Measurements from ENCODE around the gene TIPIN. TPM values are rescaled to one million over a fixed set of nuclear protein-coding genes. Genes with fewer than 3 reads are reported as not detected.

Gene TIPIN
- total RNA-seq, 1 experiment from 2014 or later: 22.2 TPM

DNA sequence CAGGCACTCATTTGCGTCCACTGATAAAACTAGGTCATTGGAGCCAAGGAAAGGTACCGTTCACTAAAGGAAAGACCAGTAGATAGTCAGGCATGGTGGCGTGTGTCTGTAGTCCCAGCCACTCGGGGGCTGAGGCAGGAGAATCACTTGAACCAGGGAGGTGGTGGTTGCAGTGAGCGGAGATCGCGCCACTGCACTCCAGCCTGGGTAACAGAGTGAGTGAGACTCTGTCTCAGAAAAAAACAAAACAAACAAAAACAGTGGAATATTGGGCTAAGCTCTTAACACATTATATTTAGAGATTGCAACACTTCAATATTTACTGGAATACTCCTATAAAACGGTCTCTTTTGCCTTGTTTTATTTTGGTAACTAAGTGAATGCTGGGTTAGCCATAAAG is 47.6 kb upstream of the TIPIN start:
- peaks cover 90% of the 10 kb centered on the region for H3K4me1 Mint-ChIP-seq
- peaks cover 7% of the 10 kb centered on the region for H3K36me3 Mint-ChIP-seq
- H3K4me3 Mint-ChIP-seq: peak overlapping the region; percentile 55
- peak overlapping the region; percentile 100 for H3K27ac Mint-ChIP-seq
- ChIA-PET CTCF (interaction anchor here (0.6 to 6.4 kb wide), 15 partner anchors 9 to 359 kb away, joined by 3 to 50 read pairs (median 4); partner anchors contain the start of genes MAP2K1 and SNAPC5), POLR2A (interaction anchor here (1.1 kb wide), 1 partner anchor 94 kb away, joined by 6 read pairs; the partner anchor contains the start of gene SNAPC5)
- H3K27me3 Mint-ChIP-seq (ENCODE audit: low read depth): no peaks in the 10 kb centered on the region
- no peaks in the 10 kb centered on the region; the same call in 1 of the 2 replicates for H3K9me3 Mint-ChIP-seq
- ATAC-seq (peak; percentile 11; the same call in 1 of the 2 replicates), DNase-seq (ENCODE audit: low spot score) (peak; percentile 21)
- TF ChIP-seq, protein P1, sequence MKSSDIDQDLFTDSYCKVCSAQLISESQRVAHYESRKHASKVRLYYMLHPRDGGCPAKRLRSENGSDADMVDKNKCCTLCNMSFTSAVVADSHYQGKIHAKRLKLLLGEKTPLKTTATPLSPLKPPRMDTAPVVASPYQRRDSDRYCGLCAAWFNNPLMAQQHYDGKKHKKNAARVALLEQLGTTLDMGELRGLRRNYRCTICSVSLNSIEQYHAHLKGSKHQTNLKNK (CRISPR knock-in tag; IDR thresholded peaks at IDR 0.05): no peak
- TF ChIP-seq, protein P2, sequence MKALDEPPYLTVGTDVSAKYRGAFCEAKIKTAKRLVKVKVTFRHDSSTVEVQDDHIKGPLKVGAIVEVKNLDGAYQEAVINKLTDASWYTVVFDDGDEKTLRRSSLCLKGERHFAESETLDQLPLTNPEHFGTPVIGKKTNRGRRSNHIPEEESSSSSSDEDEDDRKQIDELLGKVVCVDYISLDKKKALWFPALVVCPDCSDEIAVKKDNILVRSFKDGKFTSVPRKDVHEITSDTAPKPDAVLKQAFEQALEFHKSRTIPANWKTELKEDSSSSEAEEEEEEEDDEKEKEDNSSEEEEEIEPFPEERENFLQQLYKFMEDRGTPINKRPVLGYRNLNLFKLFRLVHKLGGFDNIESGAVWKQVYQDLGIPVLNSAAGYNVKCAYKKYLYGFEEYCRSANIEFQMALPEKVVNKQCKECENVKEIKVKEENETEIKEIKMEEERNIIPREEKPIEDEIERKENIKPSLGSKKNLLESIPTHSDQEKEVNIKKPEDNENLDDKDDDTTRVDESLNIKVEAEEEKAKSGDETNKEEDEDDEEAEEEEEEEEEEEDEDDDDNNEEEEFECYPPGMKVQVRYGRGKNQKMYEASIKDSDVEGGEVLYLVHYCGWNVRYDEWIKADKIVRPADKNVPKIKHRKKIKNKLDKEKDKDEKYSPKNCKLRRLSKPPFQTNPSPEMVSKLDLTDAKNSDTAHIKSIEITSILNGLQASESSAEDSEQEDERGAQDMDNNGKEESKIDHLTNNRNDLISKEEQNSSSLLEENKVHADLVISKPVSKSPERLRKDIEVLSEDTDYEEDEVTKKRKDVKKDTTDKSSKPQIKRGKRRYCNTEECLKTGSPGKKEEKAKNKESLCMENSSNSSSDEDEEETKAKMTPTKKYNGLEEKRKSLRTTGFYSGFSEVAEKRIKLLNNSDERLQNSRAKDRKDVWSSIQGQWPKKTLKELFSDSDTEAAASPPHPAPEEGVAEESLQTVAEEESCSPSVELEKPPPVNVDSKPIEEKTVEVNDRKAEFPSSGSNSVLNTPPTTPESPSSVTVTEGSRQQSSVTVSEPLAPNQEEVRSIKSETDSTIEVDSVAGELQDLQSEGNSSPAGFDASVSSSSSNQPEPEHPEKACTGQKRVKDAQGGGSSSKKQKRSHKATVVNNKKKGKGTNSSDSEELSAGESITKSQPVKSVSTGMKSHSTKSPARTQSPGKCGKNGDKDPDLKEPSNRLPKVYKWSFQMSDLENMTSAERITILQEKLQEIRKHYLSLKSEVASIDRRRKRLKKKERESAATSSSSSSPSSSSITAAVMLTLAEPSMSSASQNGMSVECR (CRISPR knock-in tag; IDR thresholded peaks at IDR 0.05; ENCODE audit: borderline replicate concordance): no peak
- no peak for TF ChIP-seq ZNF232 (CRISPR knock-in tag; IDR thresholded peaks at IDR 0.05)
- TF ChIP-seq JAZF1 (CRISPR knock-in tag; IDR thresholded peaks at IDR 0.05): no peak
- TF ChIP-seq ZBTB21 (CRISPR knock-in tag; IDR thresholded peaks at IDR 0.05; ENCODE audit: borderline replicate concordance): no peak
- TF ChIP-seq, protein P3, sequence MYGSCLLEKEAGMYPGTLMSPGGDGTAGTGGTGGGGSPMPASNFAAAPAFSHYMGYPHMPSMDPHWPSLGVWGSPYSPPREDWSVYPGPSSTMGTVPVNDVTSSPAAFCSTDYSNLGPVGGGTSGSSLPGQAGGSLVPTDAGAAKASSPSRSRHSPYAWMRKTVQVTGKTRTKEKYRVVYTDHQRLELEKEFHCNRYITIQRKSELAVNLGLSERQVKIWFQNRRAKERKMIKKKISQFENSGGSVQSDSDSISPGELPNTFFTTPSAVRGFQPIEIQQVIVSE (CRISPR knock-in tag; IDR thresholded peaks at IDR 0.05; ENCODE audit: borderline replicate concordance): no peak
- no peak for TF ChIP-seq NR3C1 (CRISPR knock-in tag; conservative IDR thresholded peaks at IDR 0.05; ENCODE audit: low read depth)

DNA sequence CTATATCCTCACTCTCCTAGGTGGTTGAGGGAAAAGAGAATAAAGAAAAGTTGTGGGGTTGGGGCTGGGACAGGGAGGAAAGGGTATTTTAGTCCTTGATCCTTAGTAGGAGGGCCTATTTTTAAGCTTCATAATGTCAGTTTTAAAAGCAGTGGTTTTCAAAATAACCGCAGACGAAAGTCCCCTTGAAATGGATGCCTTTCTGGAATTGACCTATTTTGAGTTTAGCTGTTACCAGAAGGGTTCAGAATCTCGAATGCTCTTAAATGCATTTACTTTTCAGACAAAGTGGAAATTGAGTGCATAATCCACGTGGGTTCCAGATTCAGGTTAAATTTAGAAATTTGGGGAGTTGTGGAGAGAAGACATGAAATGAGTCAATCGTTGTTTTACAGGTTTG is 46.8 kb upstream of the TIPIN start:
- Mint-ChIP-seq H3K27me3 (ENCODE audit: low read depth) (no peaks in the 10 kb centered on the region), H3K27ac (peak overlapping the region; percentile 100), H3K4me3 (peak overlapping the region; percentile 22; the same call in 1 of the 2 replicates), H3K4me1 (peaks cover 82% of the 10 kb centered on the region), H3K9me3 (no peaks in the 10 kb centered on the region; the same call in 1 of the 2 replicates), H3K36me3 (peaks cover 8% of the 10 kb centered on the region)
- TF ChIP-seq FOXK1 (CRISPR knock-in tag; IDR thresholded peaks at IDR 0.05): no peak
- TF ChIP-seq, protein P4, sequence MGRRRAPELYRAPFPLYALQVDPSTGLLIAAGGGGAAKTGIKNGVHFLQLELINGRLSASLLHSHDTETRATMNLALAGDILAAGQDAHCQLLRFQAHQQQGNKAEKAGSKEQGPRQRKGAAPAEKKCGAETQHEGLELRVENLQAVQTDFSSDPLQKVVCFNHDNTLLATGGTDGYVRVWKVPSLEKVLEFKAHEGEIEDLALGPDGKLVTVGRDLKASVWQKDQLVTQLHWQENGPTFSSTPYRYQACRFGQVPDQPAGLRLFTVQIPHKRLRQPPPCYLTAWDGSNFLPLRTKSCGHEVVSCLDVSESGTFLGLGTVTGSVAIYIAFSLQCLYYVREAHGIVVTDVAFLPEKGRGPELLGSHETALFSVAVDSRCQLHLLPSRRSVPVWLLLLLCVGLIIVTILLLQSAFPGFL (CRISPR knock-in tag; IDR thresholded peaks at IDR 0.05; ENCODE audit: borderline replicate concordance): no peak
- TF ChIP-seq, protein P5, sequence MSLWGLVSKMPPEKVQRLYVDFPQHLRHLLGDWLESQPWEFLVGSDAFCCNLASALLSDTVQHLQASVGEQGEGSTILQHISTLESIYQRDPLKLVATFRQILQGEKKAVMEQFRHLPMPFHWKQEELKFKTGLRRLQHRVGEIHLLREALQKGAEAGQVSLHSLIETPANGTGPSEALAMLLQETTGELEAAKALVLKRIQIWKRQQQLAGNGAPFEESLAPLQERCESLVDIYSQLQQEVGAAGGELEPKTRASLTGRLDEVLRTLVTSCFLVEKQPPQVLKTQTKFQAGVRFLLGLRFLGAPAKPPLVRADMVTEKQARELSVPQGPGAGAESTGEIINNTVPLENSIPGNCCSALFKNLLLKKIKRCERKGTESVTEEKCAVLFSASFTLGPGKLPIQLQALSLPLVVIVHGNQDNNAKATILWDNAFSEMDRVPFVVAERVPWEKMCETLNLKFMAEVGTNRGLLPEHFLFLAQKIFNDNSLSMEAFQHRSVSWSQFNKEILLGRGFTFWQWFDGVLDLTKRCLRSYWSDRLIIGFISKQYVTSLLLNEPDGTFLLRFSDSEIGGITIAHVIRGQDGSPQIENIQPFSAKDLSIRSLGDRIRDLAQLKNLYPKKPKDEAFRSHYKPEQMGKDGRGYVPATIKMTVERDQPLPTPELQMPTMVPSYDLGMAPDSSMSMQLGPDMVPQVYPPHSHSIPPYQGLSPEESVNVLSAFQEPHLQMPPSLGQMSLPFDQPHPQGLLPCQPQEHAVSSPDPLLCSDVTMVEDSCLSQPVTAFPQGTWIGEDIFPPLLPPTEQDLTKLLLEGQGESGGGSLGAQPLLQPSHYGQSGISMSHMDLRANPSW (CRISPR knock-in tag; conservative IDR thresholded peaks at IDR 0.05; ENCODE audit: low read depth): no peak
- no peak for TF ChIP-seq ZNF671 (CRISPR knock-in tag; IDR thresholded peaks at IDR 0.05)
- TF ChIP-seq NR2C2 (CRISPR knock-in tag; IDR thresholded peaks at IDR 0.05): no peak
- TF ChIP-seq SMAD3 (CRISPR knock-in tag; IDR thresholded peaks at IDR 0.05; ENCODE audit: borderline replicate concordance): no peak
- TF ChIP-seq MYBL2 (CRISPR knock-in tag; IDR thresholded peaks at IDR 0.05): no peak
- TF ChIP-seq, protein P6, sequence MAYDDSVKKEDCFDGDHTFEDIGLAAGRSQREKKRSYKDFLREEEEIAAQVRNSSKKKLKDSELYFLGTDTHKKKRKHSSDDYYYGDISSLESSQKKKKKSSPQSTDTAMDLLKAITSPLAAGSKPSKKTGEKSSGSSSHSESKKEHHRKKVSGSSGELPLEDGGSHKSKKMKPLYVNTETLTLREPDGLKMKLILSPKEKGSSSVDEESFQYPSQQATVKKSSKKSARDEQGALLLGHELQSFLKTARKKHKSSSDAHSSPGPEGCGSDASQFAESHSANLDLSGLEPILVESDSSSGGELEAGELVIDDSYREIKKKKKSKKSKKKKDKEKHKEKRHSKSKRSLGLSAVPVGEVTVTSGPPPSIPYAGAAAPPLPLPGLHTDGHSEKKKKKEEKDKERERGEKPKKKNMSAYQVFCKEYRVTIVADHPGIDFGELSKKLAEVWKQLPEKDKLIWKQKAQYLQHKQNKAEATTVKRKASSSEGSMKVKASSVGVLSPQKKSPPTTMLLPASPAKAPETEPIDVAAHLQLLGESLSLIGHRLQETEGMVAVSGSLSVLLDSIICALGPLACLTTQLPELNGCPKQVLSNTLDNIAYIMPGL (CRISPR knock-in tag; IDR thresholded peaks at IDR 0.05): no peak
- TF ChIP-seq ELF4 (CRISPR knock-in tag; IDR thresholded peaks at IDR 0.05; ENCODE audit: low read depth): no peak
- ChIA-PET CTCF (interaction anchor here (0.5 to 6.4 kb wide), 7 partner anchors 10 to 886 kb away, joined by 3 to 50 read pairs (median 6); partner anchors contain the start of genes MAP2K1 and SNAPC5), POLR2A (interaction anchor here (1.3 kb wide), 1 partner anchor 17 kb away, joined by 4 read pairs; the partner anchor contains the start of gene MAP2K1)
- no peak for DNase-seq (ENCODE audit: low spot score)
- ATAC-seq: no peak
